ENCODE measurements around the gene TUBAL3. TPM values are rescaled to one million over a fixed set of nuclear protein-coding genes. Genes with fewer than 3 reads are reported as not detected.

TUBAL3 gene
- polyA plus RNA-seq, 1 of the 3 experiments (the other 2 are of a cell fraction) = not detected

- Histone ChIP-seq H4K20me1 (ENCODE audit: insufficient read depth) (no peaks in the 10 kb centered on the region), H3K9me2 (no peaks in the 10 kb centered on the region), H3K27me3 (ENCODE audit: insufficient read depth) (no peaks in the 10 kb centered on the region), H3K79me2 (ENCODE audit: insufficient read depth) (peaks cover 54% of the 10 kb centered on the region), H3K4me1 (ENCODE audit: control insufficient read depth in 1 of 2, insufficient read depth in 2 of 2, low read depth in 1 of 2, low read length in 1 of 2) (peaks cover 0 to 3% of the 10 kb centered on the region in 2 experiments; a peak in 1 of 4 replicates), H3K27ac (ENCODE audit: low read depth in 2 of 2, low read length in 1 of 2) (peak overlapping the region; percentile 28 to 54; a peak in 2 of 4 replicates), H3K36me3 (replicated peaks in 1 of 2; ENCODE audit: control insufficient read depth in 1 of 2, insufficient read depth in 2 of 2, low read length in 1 of 2) (peaks cover 0 to under 1% of the 10 kb centered on the region in 2 experiments), H3K4me3 (ENCODE audit: low read depth in 2 of 2, low read length in 1 of 2) (peak overlapping the region; percentile 66 to 87), H3F3A (replicated peaks; ENCODE audit: insufficient read depth) (no peaks in the 10 kb centered on the region), H2AFZ (ENCODE audit: low read depth) (peak overlapping the region; percentile 26; the same call in 1 of the 2 replicates), H3K9me3 (0 out of 2 replicates have a peak, but pooled peaks cover 3% of the 10 kb centered on the region), H3K4me2 (peak overlapping the region; percentile 77), H3K9ac (peak overlapping the region; percentile 41; the same call in 1 of the 2 replicates)
- POLR2A ChIA-PET = no interaction called here
- WGBS (ENCODE audit: low lambda C conversion rate) = 16% methylated on average over 20 of the region's 20 CpGs
- CTCF ChIA-PET = interaction anchor here (0.9 to 1.4 kb wide), 5 partner anchors 10 to 210 kb away, joined by 3 to 5 read pairs (median 3); no protein-coding TSS in a partner anchor
- no peak for TF ChIP-seq TAF1 (IDR thresholded peaks at IDR 0.05; ENCODE audit: borderline replicate concordance, low read depth, low read length)
- TF ChIP-seq MXI1 (IDR thresholded peaks at IDR 0.05; ENCODE audit: low read depth, low read length) = peak; percentile 39; the same call in 1 of the 2 replicates
- no peak for DNase-seq
Measured at GRCh38 chr10:5413012-5413938, 8.6 kb upstream of the TUBAL3 start.

- Histone ChIP-seq H3K27ac (ENCODE audit: low read depth in 2 of 2, low read length in 1 of 2) (peak within 1 kb of the TSS; percentile 54 to 64; a peak in 3 of 4 replicates), H3K4me1 (ENCODE audit: control insufficient read depth in 1 of 2, insufficient read depth in 2 of 2, low read depth in 1 of 2, low read length in 1 of 2) (peaks cover 0 to 3% of the 10 kb centered on the region in 2 experiments; a peak in 1 of 4 replicates), H4K20me1 (ENCODE audit: insufficient read depth) (no peaks in the 10 kb centered on the region), H2AFZ (ENCODE audit: low read depth) (peak within 1 kb of the TSS; percentile 94), H3K27me3 (ENCODE audit: insufficient read depth) (no peaks in the 10 kb centered on the region), H3K4me2 (peak within 1 kb of the TSS; percentile 81), H3F3A (replicated peaks; ENCODE audit: insufficient read depth) (no peaks in the 10 kb centered on the region), H3K4me3 (ENCODE audit: low read depth in 2 of 2, low read length in 1 of 2) (peak within 1 kb of the TSS; percentile 69 to 87), H3K9ac (peak within 1 kb of the TSS; percentile 75; the same call in 1 of the 2 replicates), H3K79me2 (ENCODE audit: insufficient read depth) (peaks cover 45% of the 10 kb centered on the region), H3K9me2 (no peaks in the 10 kb centered on the region), H3K9me3 (no peaks in the 10 kb centered on the region), H3K36me3 (replicated peaks in 1 of 2; ENCODE audit: control insufficient read depth in 1 of 2, insufficient read depth in 2 of 2, low read length in 1 of 2) (no peaks in the 10 kb centered on the region)
- peak; percentile 97 for DNase-seq
- WGBS (ENCODE audit: low lambda C conversion rate) = 1% methylated on average over 29 of the region's 48 CpGs
- ChIA-PET POLR2A (no interaction called here), CTCF (interaction anchor here (0.9 to 1.4 kb wide), 5 partner anchors 11 to 211 kb away, joined by 3 to 5 read pairs (median 3); no protein-coding TSS in a partner anchor)
- TF ChIP-seq EP300 (IDR thresholded peaks at IDR 0.05; ENCODE audit: borderline replicate concordance in 1 of 2, low read depth in 1 of 2, low read length in 1 of 2) = no peak
- peak; percentile 33; the same call in 1 of the 2 replicates for TF ChIP-seq PBX3 (IDR thresholded peaks at IDR 0.05)
- no peak for TF ChIP-seq RFX5 (IDR thresholded peaks at IDR 0.05; ENCODE audit: low read length)
- peak; percentile 15; the same call in 1 of the 2 replicates for TF ChIP-seq TAF1 (IDR thresholded peaks at IDR 0.05; ENCODE audit: borderline replicate concordance, low read depth, low read length)
- no peak for TF ChIP-seq MEF2A (IDR thresholded peaks at IDR 0.05; ENCODE audit: borderline replicate concordance, low read depth)
- TF ChIP-seq TCF12 (IDR thresholded peaks at IDR 0.05) = no peak
- TF ChIP-seq RCOR1 (IDR thresholded peaks at IDR 0.05; ENCODE audit: low read length) = no peak
- TF ChIP-seq YY1 (IDR thresholded peaks at IDR 0.05; ENCODE audit: low read depth) = peak; percentile 81; the same call in 1 of the 2 replicates
- TF ChIP-seq RXRA (IDR thresholded peaks at IDR 0.05; ENCODE audit: borderline replicate concordance, low read depth) = no peak
- TF ChIP-seq POLR2AphosphoS5 (IDR thresholded peaks at IDR 0.05; ENCODE audit: low read depth, low read length) = no peak
- TF ChIP-seq TEAD4 (IDR thresholded peaks at IDR 0.05; ENCODE audit: borderline replicate concordance, insufficient read depth) = no peak
- TF ChIP-seq REST (IDR thresholded peaks at IDR 0.05; ENCODE audit: low read depth, low read length) = no peak
- TF ChIP-seq GATA2 (CRISPR knock-in tag; IDR thresholded peaks at IDR 0.05) = no peak
- TF ChIP-seq FOXJ3 (CRISPR knock-in tag; IDR thresholded peaks at IDR 0.05) = no peak
- TF ChIP-seq, protein P1, sequence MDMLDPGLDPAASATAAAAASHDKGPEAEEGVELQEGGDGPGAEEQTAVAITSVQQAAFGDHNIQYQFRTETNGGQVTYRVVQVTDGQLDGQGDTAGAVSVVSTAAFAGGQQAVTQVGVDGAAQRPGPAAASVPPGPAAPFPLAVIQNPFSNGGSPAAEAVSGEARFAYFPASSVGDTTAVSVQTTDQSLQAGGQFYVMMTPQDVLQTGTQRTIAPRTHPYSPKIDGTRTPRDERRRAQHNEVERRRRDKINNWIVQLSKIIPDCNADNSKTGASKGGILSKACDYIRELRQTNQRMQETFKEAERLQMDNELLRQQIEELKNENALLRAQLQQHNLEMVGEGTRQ (IDR thresholded peaks at IDR 0.05; ENCODE audit: borderline replicate concordance, low read depth, low read length) = no peak
- TF ChIP-seq JUND (IDR thresholded peaks at IDR 0.05) = no peak
- no peak for TF ChIP-seq EZH2phosphoT487 (IDR thresholded peaks at IDR 0.05; ENCODE audit: borderline replicate concordance, low read depth)
- peak; percentile 43; the same call in 1 of the 2 replicates for TF ChIP-seq NFIC (IDR thresholded peaks at IDR 0.05; ENCODE audit: borderline replicate concordance)
Measured at GRCh38 chr10:5412277-5412941, 7.8 kb upstream of the TUBAL3 start, which contains the start of gene NET1. TSS of gene NET1 (plus strand) at chr10:5412557. CDS start at chr10:5412693, 136 bp downstream.

Measured in SK-N-SH (cell line).